Gastrocnemius medialis (tissue), 4 donors: Measurements from ENCODE around the gene RIMBP2. TPM values are rescaled to one million over a fixed set of nuclear protein-coding genes. Genes with fewer than 3 reads are reported as not detected.

ENCODE experiments used
- ATAC-seq, 2 donors: fragments of 150-250 bp; one replicate each; pipeline ENCODE4 v1.9.1; 2016
- DNase-seq, 2 donors: peaks; one replicate each; pipeline ENCODE4 v3.0.0-alpha.2; 2019
- H3K27ac ChIP-seq, 4 donors: fragments of 200-600 bp; sonication (generic); 1 replicate in 1 of 4; 2 replicates in 3 of 4; pipeline ENCODE4 v1.5.1; 2016 to 2018; ENCODE audit warnings: mild to moderate bottlenecking in 2 of 4, moderate library complexity in 1 of 4
- H3K27me3 ChIP-seq, 3 donors: fragments of 200-600 bp; sonication (generic) in 2 of 3; 1 replicate in 1 of 3; 2 replicates in 2 of 3; pipeline versions ENCODE4 v1.5.1 to v1.6.0; 2016 to 2019; ENCODE audit warnings: mild to moderate bottlenecking in 1 of 3, moderate library complexity in 1 of 3
- H3K36me3 ChIP-seq, 2 donors: fragments of 200-600 bp; sonication (generic) in 1 of 2; one replicate each; pipeline ENCODE4 v1.5.1; 2017 to 2018
- H3K4me1 ChIP-seq, 2 donors: fragments of 200-600 bp; sonication (generic) in 1 of 2; one replicate each; pipeline ENCODE4 v1.5.1; 2016 to 2017; ENCODE audit warnings: mild to moderate bottlenecking in 2 of 2
- H3K4me3 ChIP-seq, 4 donors: fragments of 200-600 bp; sonication (generic) in 3 of 4; 1 replicate in 1 of 4; 2 replicates in 3 of 4; pipeline ENCODE4 v1.5.1; 2016 to 2019; ENCODE audit warnings: mild to moderate bottlenecking in 2 of 4
- H3K9me3 ChIP-seq, 3 donors: fragments of 200-600 bp; sonication (generic) in 2 of 3; 1 replicate in 1 of 3; 2 replicates in 2 of 3; pipeline ENCODE4 v1.5.1; 2016 to 2019
- CTCF ChIP-seq, 5 experiments: fragments of 450-650 bp in 3 of 5; fragments of 200-600 bp in 2 of 5; sonication (generic) in 2 of 5; IDR thresholded peaks in 4 of 5; conservative IDR thresholded peaks in 1 of 5; 1 replicate in 4 of 5; 2 replicates in 1 of 5; pipeline ENCODE4 v1.5.1; 2016 to 2019; ENCODE audit warnings: antibody characterized with exemption in 5 of 5, mild to moderate bottlenecking in 3 of 5, moderate library complexity in 3 of 5
- POLR2A ChIP-seq, 2 donors: fragments of 450-650 bp; IDR thresholded peaks; one replicate each; pipeline ENCODE4 v1.6.1; 2017; ENCODE audit warnings: antibody characterized with exemption in 2 of 2, mild to moderate bottlenecking in 2 of 2, moderate library complexity in 2 of 2
- in situ Hi-C, 4 donors: fragments of 200-750 bp; cut with MboI; loops; one replicate each; pipeline versions ENCODE4 v1.15.0 to v1.8.0; 2017; ENCODE audit warnings: low sequenced_read_pairs in 4 of 4
- intact Hi-C: fragments of 100-400 bp; cut with DNase I; formaldehyde crosslinking; loops from one replicate; pipeline ENCODE4 v1.15.1; 2023; ENCODE audit warnings: low total_unique reads
- total RNA-seq, 4 donors: library from RNA; depleted of rRNA; stranded (reverse); fragments of >200 nt; gene quantifications; one replicate each; pipeline versions ENCODE4 v1.1.0 to v1.2.3, GENCODE V29; 2016

Gene RIMBP2
- total RNA-seq, 4 donors from 2014 or later: 0.76 to 2.2 (median 1.2) TPM; not detected in 1

- no peak overlapping the region for H3K4me3 ChIP-seq
- DNase-seq: no peak
- H3K36me3 ChIP-seq: no peaks in the 10 kb centered on the region
- TF ChIP-seq CTCF (IDR thresholded peaks at IDR 0.05 in 4 of 5, conservative IDR thresholded peaks at IDR 0.05 in 1 of 5) (no peak), POLR2A (IDR thresholded peaks at IDR 0.05) (no peak)
- ATAC-seq: no peak
- intact Hi-C loops (no loop called here), in situ Hi-C loops (no loop called here)
- H3K9me3 ChIP-seq: no peaks in the 10 kb centered on the region
- H3K27ac ChIP-seq: no peak overlapping the region
- H3K27me3 ChIP-seq: peaks cover 0 to 7% (median 3%) of the 10 kb centered on the region in 3 donors
- H3K4me1 ChIP-seq: no peaks in the 10 kb centered on the region
Measured at GRCh38 chr12:130371296-130371695, 344.8 kb downstream of the RIMBP2 start.

GRCh38 chr12:130369816-130370215, 346.3 kb downstream of the RIMBP2 start:
- ATAC-seq: no peak
- TF ChIP-seq CTCF (IDR thresholded peaks at IDR 0.05 in 4 of 5, conservative IDR thresholded peaks at IDR 0.05 in 1 of 5) (no peak), POLR2A (IDR thresholded peaks at IDR 0.05) (no peak)
- no peak for DNase-seq

GRCh38 chr12:130367523-130367922, 348.6 kb downstream of the RIMBP2 start:
- H3K36me3 ChIP-seq: no peaks in the 10 kb centered on the region
- no peak for TF ChIP-seq POLR2A (IDR thresholded peaks at IDR 0.05)
- TF ChIP-seq CTCF (IDR thresholded peaks at IDR 0.05 in 4 of 5, conservative IDR thresholded peaks at IDR 0.05 in 1 of 5): no peak
- no peaks in the 10 kb centered on the region for H3K4me1 ChIP-seq
- no peak overlapping the region for H3K27ac ChIP-seq
- intact Hi-C loops (no loop called here), in situ Hi-C loops (no loop called here)
- peaks cover 0 to 2% (median 0%) of the 10 kb centered on the region in 3 donors for H3K27me3 ChIP-seq
- no peaks in the 10 kb centered on the region for H3K9me3 ChIP-seq
- DNase-seq (no peak), ATAC-seq (no peak)
- H3K4me3 ChIP-seq: no peak overlapping the region

More at GRCh38 chr12:130369816-130370215, 346.3 kb downstream of the RIMBP2 start:
- Histone ChIP-seq H3K4me3 (no peak overlapping the region), H3K4me1 (no peaks in the 10 kb centered on the region), H3K9me3 (no peaks in the 10 kb centered on the region), H3K27ac (no peak overlapping the region), H3K36me3 (no peaks in the 10 kb centered on the region), H3K27me3 (peaks cover 0 to 7% (median 3%) of the 10 kb centered on the region in 3 donors)
- in situ Hi-C loops: no loop called here
- intact Hi-C loops: no loop called here

GRCh38 chr12:130367003-130367402, 349.1 kb downstream of the RIMBP2 start:
- Histone ChIP-seq H3K36me3 (no peaks in the 10 kb centered on the region), H3K27ac (no peak overlapping the region), H3K9me3 (no peaks in the 10 kb centered on the region), H3K27me3 (peaks cover 0 to 2% (median 0%) of the 10 kb centered on the region in 3 donors), H3K4me3 (no peak overlapping the region), H3K4me1 (no peaks in the 10 kb centered on the region)
- TF ChIP-seq CTCF (IDR thresholded peaks at IDR 0.05 in 4 of 5, conservative IDR thresholded peaks at IDR 0.05 in 1 of 5): no peak
- no peak for TF ChIP-seq POLR2A (IDR thresholded peaks at IDR 0.05)
- DNase-seq (no peak), ATAC-seq (no peak)
- intact Hi-C loops: no loop called here
- in situ Hi-C loops: no loop called here

- no peak overlapping the region for H3K4me3 ChIP-seq
- ATAC-seq (no peak), DNase-seq (no peak)
- in situ Hi-C loops (no loop called here), intact Hi-C loops (no loop called here)
- H3K4me1 ChIP-seq: no peaks in the 10 kb centered on the region
- no peak for TF ChIP-seq POLR2A (IDR thresholded peaks at IDR 0.05)
- TF ChIP-seq CTCF (IDR thresholded peaks at IDR 0.05 in 4 of 5, conservative IDR thresholded peaks at IDR 0.05 in 1 of 5): no peak
- H3K27me3 ChIP-seq: no peaks in the 10 kb centered on the region
- H3K27ac ChIP-seq: no peak overlapping the region
- H3K36me3 ChIP-seq: no peaks in the 10 kb centered on the region
- H3K9me3 ChIP-seq: no peaks in the 10 kb centered on the region
Measured at GRCh38 chr12:130366159-130366558, 349.9 kb downstream of the RIMBP2 start.
